Vagina (tissue), 2 donors: ENCODE measurements around the gene TUBB. TPM values are rescaled to one million over a fixed set of nuclear protein-coding genes. Genes with fewer than 3 reads are reported as not detected.
A peak's percentile ranks its signal among the peaks of the same experiment; 100 is the strongest.
"Not testable (repeated sequence)": the region's sequence is repeated elsewhere in the genome, so short reads cannot be mapped to it uniquely, and the experiment has no call there.

ENCODE experiments used
- DNase-seq, 2 donors: peaks; one replicate each; pipeline ENCODE4 v3.0.0-alpha.2; 2017; ENCODE audit errors: extremely low spot score in 2 of 2
- H3K27ac ChIP-seq: fragments of 200-600 bp; sonication (generic); one replicate; pipeline ENCODE4 v1.5.1; 2019
- H3K27me3 ChIP-seq: fragments of 200-600 bp; sonication (generic); one replicate; pipeline ENCODE4 v1.5.1; 2019
- H3K36me3 ChIP-seq, 2 donors: fragments of 200-600 bp; sonication (generic); one replicate each; pipeline ENCODE4 v1.5.1; 2017 to 2019
- H3K4me1 ChIP-seq: fragments of 200-600 bp; sonication (generic); one replicate; pipeline ENCODE4 v1.5.1; 2019
- H3K4me3 ChIP-seq, 2 donors: fragments of 200-600 bp; sonication (generic); 1 replicate in 1 of 2; 2 replicates in 1 of 2; pipeline ENCODE4 v1.5.1; 2016 to 2019
- H3K9me3 ChIP-seq: fragments of 200-600 bp; sonication (generic); one replicate; pipeline ENCODE4 v1.5.1; 2019
- CTCF ChIP-seq, 3 experiments: fragments of 450-650 bp in 2 of 3; fragments of 200-600 bp in 1 of 3; sonication (generic) in 1 of 3; IDR thresholded peaks; one replicate each; pipeline ENCODE4 v1.5.1; 2017 to 2019; ENCODE audit warnings: antibody characterized with exemption in 3 of 3, mild to moderate bottlenecking in 2 of 3, moderate library complexity in 2 of 3
- POLR2A ChIP-seq, 2 donors: fragments of 450-650 bp; IDR thresholded peaks; one replicate each; pipeline ENCODE4 v1.6.1; 2017; ENCODE audit warnings: antibody characterized with exemption in 2 of 2, mild to moderate bottlenecking in 2 of 2, moderate library complexity in 2 of 2
- POLR2AphosphoS5 ChIP-seq, 2 donors: sonication (generic); formaldehyde crosslinking; IDR thresholded peaks; one replicate each; pipeline ENCODE4 v1.9.0; 2017; ENCODE audit warnings: antibody characterized with exemption in 2 of 2, mild to moderate bottlenecking in 2 of 2, low read depth in 1 of 2; ENCODE audit not compliant: insufficient read depth in 1 of 2
- intact Hi-C: fragments of 100-400 bp; cut with DNase I; formaldehyde crosslinking; loops from one replicate; pipeline ENCODE4 v1.15.1; 2023
- total RNA-seq: library from RNA; depleted of rRNA; stranded (reverse); fragments of >200 nt; gene quantifications from one replicate; pipeline ENCODE4 v1.2.3, GENCODE V29; 2016

The TUBB gene
- total RNA-seq, 1 donor from 2014 or later, result 293 TPM

DNA sequence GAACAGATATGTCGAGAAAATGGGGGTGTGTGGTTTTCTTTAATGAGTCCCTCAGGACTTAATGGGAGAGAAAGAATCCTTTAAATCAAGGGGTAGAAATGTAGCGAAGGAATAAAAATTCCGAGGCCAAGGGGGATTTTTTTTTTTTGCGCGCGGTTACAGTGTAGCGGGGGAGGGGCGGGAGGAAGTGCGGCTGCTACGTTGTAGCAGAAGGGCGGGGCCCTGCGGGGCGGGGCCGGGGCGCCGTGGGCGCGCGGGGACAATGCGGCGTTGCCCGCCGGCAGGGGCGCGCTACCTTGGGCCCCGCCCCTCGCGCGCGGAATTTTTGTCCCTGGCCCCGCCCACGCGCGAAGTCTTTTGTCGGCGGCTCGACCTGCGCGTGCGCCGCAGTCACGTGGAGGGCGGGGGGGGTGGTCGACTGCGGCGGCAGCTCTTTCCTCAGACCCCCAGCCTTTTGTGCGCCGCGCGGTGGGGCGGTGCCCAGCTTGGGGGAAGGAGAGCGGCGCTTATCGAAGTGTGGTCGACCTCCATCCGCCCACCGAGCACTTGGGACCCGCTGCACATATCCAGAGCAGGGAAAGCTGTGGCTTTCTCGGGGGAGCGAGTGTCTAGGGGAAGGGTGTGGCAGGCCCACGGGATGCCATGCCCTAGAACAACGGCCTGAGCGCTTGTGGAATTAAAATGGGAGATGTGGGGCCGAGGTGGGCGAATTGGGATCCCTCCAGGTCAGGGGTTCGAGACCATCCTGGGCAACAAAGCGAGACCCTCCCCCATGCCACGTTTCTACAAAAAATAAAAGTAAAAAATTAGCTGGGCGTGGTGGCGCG is 1.3 kb downstream of the TUBB start:
- TF ChIP-seq POLR2A (IDR thresholded peaks at IDR 0.05), result peak in 1 of 2 donors; percentile 58
- TF ChIP-seq POLR2AphosphoS5 (IDR thresholded peaks at IDR 0.05; ENCODE audit: insufficient read depth in 1 of 2, low read depth in 1 of 2), result peak; percentile 57 to 76
- TF ChIP-seq CTCF (IDR thresholded peaks at IDR 0.05), result peak in 1 of 3 experiments; percentile 10
- Histone ChIP-seq H3K27ac (peak overlapping the region; percentile 94), H3K4me1 (peaks cover 74% of the 10 kb centered on the region), H3K4me3 (peak overlapping the region; percentile 84 to 92), H3K36me3 (peaks cover 0 to 31% of the 10 kb centered on the region in 2 donors), H3K27me3 (no peaks in the 10 kb centered on the region), H3K9me3 (no peaks in the 10 kb centered on the region)
- intact Hi-C loops, result loop anchor here (1.0 to 5.0 kb wide), 3 partner anchors 35 to 234 kb away; partner anchors contain the start of genes HLA-E and PPP1R18
- no peak for DNase-seq

GRCh38 chr6:30722025-30722279 is 1.8 kb downstream of the TUBB start:
- peak overlapping the region; percentile 84 to 92 for H3K4me3 ChIP-seq
- not testable (repeated sequence) for H3K27me3 ChIP-seq, H3K9me3 ChIP-seq, DNase-seq
- intact Hi-C loops, result loop anchor here (1.0 to 5.0 kb wide), 2 partner anchors 43 to 235 kb away; partner anchors contain the start of gene HLA-E
- peaks cover 0 to 35% of the 10 kb centered on the region in 2 donors for H3K36me3 ChIP-seq
- H3K4me1 ChIP-seq, result peaks cover 70% of the 10 kb centered on the region
- H3K27ac ChIP-seq, result peak overlapping the region; percentile 94

DNA sequence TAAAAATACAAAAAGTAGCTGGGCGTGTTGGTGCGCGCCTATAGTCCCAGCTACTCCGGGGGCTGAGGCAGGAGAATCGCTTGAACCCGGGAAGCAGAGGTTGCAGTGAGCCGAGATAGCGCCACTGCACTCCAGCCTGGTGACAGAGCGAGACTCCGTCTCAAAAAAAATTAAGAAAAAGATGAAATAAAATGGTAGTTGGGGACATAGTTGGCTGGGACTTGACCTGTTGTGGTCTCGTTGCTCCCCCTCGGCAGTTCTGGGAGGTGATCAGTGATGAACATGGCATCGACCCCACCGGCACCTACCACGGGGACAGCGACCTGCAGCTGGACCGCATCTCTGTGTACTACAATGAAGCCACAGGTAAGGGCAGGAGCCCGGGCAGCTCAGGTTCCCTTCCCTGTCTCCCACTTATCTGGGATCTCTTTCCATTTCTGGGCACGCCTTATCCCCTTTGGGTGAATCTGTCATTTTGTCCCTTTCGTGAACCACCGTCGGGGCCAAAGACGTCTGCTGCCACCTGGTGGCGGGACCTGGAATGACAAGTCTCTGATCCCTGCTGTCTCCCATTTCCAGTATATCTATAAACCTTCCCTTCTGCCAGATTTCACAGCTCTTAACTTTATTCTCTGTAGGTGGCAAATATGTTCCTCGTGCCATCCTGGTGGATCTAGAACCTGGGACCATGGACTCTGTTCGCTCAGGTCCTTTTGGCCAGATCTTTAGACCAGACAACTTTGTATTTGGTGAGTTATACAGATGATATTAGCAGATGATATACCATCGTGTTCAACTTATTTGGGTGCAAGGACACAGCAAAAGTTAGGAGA is 2.3 kb downstream of the TUBB start:
- H3K4me1 ChIP-seq, result peaks cover 70% of the 10 kb centered on the region
- DNase-seq, result peak in 1 of 2 donors; percentile 94
- H3K4me3 ChIP-seq, result peak overlapping the region; percentile 84 to 92
- H3K27ac ChIP-seq, result peak overlapping the region; percentile 94
- peaks cover 0 to 41% of the 10 kb centered on the region in 2 donors for H3K36me3 ChIP-seq
- intact Hi-C loops, result loop anchor here (1.0 to 5.0 kb wide), 2 partner anchors 43 to 235 kb away; partner anchors contain the start of gene HLA-E
- no peaks in the 10 kb centered on the region for H3K27me3 ChIP-seq
- TF ChIP-seq POLR2AphosphoS5 (IDR thresholded peaks at IDR 0.05; ENCODE audit: insufficient read depth in 1 of 2, low read depth in 1 of 2), result peak; percentile 49 to 80
- no peak for TF ChIP-seq POLR2A (IDR thresholded peaks at IDR 0.05)
- peak; percentile 94 to 98 (median 95) for TF ChIP-seq CTCF (IDR thresholded peaks at IDR 0.05)
- H3K9me3 ChIP-seq, result no peaks in the 10 kb centered on the region

DNA sequence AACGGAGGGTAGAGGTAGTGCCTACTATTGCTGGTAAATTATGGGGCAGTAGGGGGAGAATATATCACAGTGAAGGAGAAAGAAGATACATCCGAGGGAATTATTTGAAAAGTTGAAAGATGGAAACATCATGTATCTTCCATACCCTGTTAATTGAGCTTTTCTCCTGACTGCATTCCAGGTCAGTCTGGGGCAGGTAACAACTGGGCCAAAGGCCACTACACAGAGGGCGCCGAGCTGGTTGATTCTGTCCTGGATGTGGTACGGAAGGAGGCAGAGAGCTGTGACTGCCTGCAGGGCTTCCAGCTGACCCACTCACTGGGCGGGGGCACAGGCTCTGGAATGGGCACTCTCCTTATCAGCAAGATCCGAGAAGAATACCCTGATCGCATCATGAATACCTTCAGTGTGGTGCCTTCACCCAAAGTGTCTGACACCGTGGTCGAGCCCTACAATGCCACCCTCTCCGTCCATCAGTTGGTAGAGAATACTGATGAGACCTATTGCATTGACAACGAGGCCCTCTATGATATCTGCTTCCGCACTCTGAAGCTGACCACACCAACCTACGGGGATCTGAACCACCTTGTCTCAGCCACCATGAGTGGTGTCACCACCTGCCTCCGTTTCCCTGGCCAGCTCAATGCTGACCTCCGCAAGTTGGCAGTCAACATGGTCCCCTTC is 3.1 kb downstream of the TUBB start:
- DNase-seq, H3K9me3 ChIP-seq, H3K27me3 ChIP-seq, H3K4me3 ChIP-seq: not testable (repeated sequence)
- Histone ChIP-seq H3K4me1 (peaks cover 63% of the 10 kb centered on the region), H3K36me3 (peaks cover 0 to 49% of the 10 kb centered on the region in 2 donors), H3K27ac (peak overlapping the region; percentile 29)
- intact Hi-C loops, result loop anchor here (5.0 kb wide), 1 partner anchor 236 kb away; the partner anchor contains the start of gene HLA-E

DNA sequence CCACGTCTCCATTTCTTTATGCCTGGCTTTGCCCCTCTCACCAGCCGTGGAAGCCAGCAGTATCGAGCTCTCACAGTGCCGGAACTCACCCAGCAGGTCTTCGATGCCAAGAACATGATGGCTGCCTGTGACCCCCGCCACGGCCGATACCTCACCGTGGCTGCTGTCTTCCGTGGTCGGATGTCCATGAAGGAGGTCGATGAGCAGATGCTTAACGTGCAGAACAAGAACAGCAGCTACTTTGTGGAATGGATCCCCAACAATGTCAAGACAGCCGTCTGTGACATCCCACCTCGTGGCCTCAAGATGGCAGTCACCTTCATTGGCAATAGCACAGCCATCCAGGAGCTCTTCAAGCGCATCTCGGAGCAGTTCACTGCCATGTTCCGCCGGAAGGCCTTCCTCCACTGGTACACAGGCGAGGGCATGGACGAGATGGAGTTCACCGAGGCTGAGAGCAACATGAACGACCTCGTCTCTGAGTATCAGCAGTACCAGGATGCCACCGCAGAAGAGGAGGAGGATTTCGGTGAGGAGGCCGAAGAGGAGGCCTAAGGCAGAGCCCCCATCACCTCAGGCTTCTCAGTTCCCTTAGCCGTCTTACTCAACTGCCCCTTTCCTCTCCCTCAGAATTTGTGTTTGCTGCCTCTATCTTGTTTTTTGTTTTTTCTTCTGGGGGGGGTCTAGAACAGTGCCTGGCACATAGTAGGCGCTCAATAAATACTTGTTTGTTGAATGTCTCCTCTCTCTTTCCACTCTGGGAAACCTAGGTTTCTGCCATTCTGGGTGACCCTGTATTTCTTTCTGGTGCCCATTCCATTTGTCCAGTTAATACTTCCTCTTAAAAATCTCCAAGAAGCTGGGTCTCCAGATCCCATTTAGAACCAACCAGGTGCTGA is 3.9 kb downstream of the TUBB start:
- H3K36me3 ChIP-seq, result peaks cover 0 to 57% of the 10 kb centered on the region in 2 donors
- not testable (repeated sequence) for H3K4me3 ChIP-seq, H3K9me3 ChIP-seq, H3K27me3 ChIP-seq, DNase-seq
- intact Hi-C loops, result loop anchor here (5.0 kb wide), 1 partner anchor 237 kb away; the partner anchor contains the start of gene HLA-E
- peaks cover 57% of the 10 kb centered on the region for H3K4me1 ChIP-seq
- H3K27ac ChIP-seq, result peak overlapping the region; percentile 2
